Parathyroid adenoma (tissue), 2 donors: ENCODE measurements around the gene BRD3OS.

Source experiments
- H2AFZ ChIP-seq: fragments of 300-600 bp; sonication (generic); one replicate; pipeline ENCODE4 v1.7.0; 2017; ENCODE audit warnings: antibody characterized with exemption, mild to moderate bottlenecking
- H3K27ac ChIP-seq: fragments of 300-600 bp; sonication (generic); one replicate; pipeline ENCODE4 v1.7.0; 2017
- H3K27me3 ChIP-seq: fragments of 300-600 bp; sonication (generic); one replicate; pipeline ENCODE4 v1.7.0; 2017; ENCODE audit warnings: low read length; ENCODE audit not compliant: control insufficient read depth, insufficient read depth
- H3K36me3 ChIP-seq: fragments of 300-600 bp; sonication (generic); one replicate; pipeline ENCODE4 v1.7.0; 2017; ENCODE audit warnings: low read length; ENCODE audit not compliant: control insufficient read depth, insufficient read depth
- H3K4me1 ChIP-seq: fragments of 300-600 bp; sonication (generic); one replicate; pipeline ENCODE4 v1.7.0; 2017; ENCODE audit warnings: control low read depth
- H3K4me2 ChIP-seq: fragments of 300-600 bp; sonication (generic); one replicate; pipeline ENCODE4 v1.7.0; 2017; ENCODE audit warnings: low read length
- H3K4me3 ChIP-seq: fragments of 300-600 bp; sonication (generic); one replicate; pipeline ENCODE4 v1.7.0; 2017; ENCODE audit warnings: low read depth, low read length
- H3K79me2 ChIP-seq: fragments of 300-600 bp; sonication (generic); one replicate; pipeline ENCODE4 v1.7.0; 2017; ENCODE audit warnings: control low read depth
- H3K9ac ChIP-seq: fragments of 300-600 bp; sonication (generic); one replicate; pipeline ENCODE4 v1.7.0; 2017; ENCODE audit warnings: mild to moderate bottlenecking
- H3K9me3 ChIP-seq: fragments of 300-600 bp; sonication (generic); one replicate; pipeline ENCODE4 v1.7.0; 2017; ENCODE audit warnings: low read length; ENCODE audit not compliant: control insufficient read depth
- TF ChIP-seq, protein P1 (sequence below): fragments of 300-600 bp; sonication (generic); IDR thresholded peaks from one replicate; pipeline ENCODE4 v1.7.0; 2017; ENCODE audit warnings: antibody characterized with exemption, mild to moderate bottlenecking
- donor health status: primary hyperparathyroidism.

Gene BRD3OS

DNA sequence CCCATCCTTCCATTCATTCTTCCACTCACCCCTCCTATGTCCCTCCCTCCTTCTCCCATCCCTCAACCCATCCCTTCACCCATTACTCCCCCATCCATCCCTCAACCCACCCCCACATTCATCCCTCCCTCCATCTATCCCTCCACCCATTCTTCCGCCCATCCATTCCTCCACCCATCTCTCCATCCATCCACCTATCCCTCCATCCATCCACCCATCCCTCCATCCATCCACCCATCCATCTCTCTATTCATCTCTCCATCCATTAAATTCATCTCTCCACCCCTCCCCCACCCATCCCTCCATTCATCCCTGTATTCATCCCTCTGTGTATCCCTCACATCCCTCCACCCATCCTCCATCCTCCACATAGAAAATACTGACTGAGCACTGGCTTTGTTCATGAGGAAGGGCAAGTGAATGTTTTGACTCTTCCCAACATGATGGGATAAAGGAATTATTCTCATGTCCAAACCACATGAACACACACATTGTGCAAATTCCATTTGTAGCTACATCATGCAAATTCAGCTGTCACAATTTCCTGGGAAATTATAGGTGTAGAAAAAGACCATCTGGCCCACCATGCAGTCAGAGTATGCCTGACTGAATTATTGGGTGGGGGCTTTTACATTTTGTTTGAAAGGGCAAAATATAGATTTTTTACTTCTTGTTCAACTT is 26.2 kb upstream of the BRD3OS start:
- Histone ChIP-seq H3K4me2 (no peak overlapping the region), H3K27ac (no peak overlapping the region), H3K4me1 (no peaks in the 10 kb centered on the region), H3K9me3 (no peaks in the 10 kb centered on the region), H3K4me3 (no peak overlapping the region), H3K9ac (no peak overlapping the region), H3K27me3 (no peaks in the 10 kb centered on the region), H2AFZ (no peak overlapping the region), H3K36me3 (no peaks in the 10 kb centered on the region), H3K79me2 (no peaks in the 10 kb centered on the region)
- TF ChIP-seq, protein P1, sequence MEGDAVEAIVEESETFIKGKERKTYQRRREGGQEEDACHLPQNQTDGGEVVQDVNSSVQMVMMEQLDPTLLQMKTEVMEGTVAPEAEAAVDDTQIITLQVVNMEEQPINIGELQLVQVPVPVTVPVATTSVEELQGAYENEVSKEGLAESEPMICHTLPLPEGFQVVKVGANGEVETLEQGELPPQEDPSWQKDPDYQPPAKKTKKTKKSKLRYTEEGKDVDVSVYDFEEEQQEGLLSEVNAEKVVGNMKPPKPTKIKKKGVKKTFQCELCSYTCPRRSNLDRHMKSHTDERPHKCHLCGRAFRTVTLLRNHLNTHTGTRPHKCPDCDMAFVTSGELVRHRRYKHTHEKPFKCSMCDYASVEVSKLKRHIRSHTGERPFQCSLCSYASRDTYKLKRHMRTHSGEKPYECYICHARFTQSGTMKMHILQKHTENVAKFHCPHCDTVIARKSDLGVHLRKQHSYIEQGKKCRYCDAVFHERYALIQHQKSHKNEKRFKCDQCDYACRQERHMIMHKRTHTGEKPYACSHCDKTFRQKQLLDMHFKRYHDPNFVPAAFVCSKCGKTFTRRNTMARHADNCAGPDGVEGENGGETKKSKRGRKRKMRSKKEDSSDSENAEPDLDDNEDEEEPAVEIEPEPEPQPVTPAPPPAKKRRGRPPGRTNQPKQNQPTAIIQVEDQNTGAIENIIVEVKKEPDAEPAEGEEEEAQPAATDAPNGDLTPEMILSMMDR: no peak

DNA sequence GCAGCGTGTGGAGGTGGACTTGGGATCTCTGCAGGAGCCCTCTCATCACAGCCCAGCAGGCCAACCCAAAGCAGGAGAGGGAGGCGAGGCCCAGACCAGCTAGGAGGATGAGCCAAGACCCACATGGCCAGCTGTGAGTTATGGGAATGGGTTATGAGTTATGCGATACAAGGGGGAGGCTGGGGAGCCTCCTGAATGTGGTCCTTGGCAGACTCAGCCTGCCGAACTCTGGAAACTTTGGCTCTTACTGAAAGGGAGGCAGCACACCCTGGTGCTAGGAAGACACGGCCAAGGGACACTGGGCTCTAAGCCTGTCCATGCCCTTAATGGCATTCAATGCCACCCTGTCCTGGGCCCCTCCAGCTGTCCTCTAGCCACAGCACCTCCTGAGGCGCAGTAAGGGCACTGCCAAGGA is 25.4 kb upstream of the BRD3OS start:
- H3K4me1 ChIP-seq: no peaks in the 10 kb centered on the region
- no peak overlapping the region for H3K9ac ChIP-seq
- no peak overlapping the region for H3K4me2 ChIP-seq
- H3K27me3 ChIP-seq: no peaks in the 10 kb centered on the region
- no peak overlapping the region for H3K27ac ChIP-seq
- H3K36me3 ChIP-seq: no peaks in the 10 kb centered on the region
- H2AFZ ChIP-seq: no peak overlapping the region
- no peaks in the 10 kb centered on the region for H3K9me3 ChIP-seq
- TF ChIP-seq, protein P1: no peak
- H3K4me3 ChIP-seq: no peak overlapping the region
- no peaks in the 10 kb centered on the region for H3K79me2 ChIP-seq

DNA sequence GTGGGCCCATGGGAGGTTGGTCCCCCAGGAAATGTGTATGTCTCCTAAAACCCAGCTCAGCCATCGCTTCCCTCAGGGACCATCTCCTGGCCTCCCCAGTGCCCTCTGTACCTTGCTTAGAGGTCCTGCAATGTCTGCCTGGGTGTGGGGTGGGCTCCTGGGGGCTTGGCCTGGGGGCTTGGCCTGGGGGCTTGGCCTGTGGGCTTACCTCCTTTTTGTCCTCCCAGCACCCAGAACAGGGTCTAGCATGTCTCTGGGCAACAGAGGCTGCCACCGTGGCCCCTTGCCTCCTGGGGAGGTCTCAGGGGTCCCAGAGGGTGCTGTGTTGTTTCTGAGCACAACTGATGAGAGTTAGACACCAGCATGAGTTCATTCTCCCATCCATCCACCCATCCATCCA is 22.5 kb upstream of the BRD3OS start:
- Histone ChIP-seq H3K27ac (no peak overlapping the region), H3K9ac (no peak overlapping the region), H3K27me3 (no peaks in the 10 kb centered on the region), H3K4me2 (no peak overlapping the region), H3K4me3 (no peak overlapping the region), H2AFZ (no peak overlapping the region), H3K79me2 (no peaks in the 10 kb centered on the region), H3K4me1 (no peaks in the 10 kb centered on the region), H3K36me3 (no peaks in the 10 kb centered on the region), H3K9me3 (no peaks in the 10 kb centered on the region)
- TF ChIP-seq, protein P1: no peak

DNA sequence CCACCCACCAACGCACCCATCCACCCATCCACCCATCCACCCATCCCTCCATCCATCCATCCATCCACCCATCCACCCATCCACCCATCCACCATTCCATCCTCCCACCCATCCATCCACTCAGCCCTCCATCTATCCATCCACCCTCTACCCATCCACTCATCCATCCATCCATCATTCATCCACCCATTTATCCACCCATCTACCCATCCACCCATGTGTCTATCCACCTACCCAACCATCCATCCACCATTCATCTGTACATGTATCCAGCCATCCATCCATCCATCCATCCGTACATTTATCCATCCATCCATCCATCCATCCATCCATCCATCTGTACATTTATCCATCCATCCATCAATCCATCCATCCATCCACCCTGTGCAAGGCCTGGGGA is 22.0 kb upstream of the BRD3OS start:
- no peak overlapping the region for H3K4me2 ChIP-seq
- no peak overlapping the region for H3K27ac ChIP-seq
- no peaks in the 10 kb centered on the region for H3K79me2 ChIP-seq
- TF ChIP-seq, protein P1: no peak
- no peaks in the 10 kb centered on the region for H3K4me1 ChIP-seq
- H3K27me3 ChIP-seq: no peaks in the 10 kb centered on the region
- no peaks in the 10 kb centered on the region for H3K36me3 ChIP-seq
- H3K4me3 ChIP-seq: no peak overlapping the region
- no peak overlapping the region for H2AFZ ChIP-seq
- no peaks in the 10 kb centered on the region for H3K9me3 ChIP-seq
- no peak overlapping the region for H3K9ac ChIP-seq
